HCT116 (cell line): Measurements from ENCODE around the gene LSS. TPM values are rescaled to one million over a fixed set of nuclear protein-coding genes. Genes with fewer than 3 reads are reported as not detected.

Experiments
- ATAC-seq: fragments of 200-7000 bp; cut with Tn5 transposase; 2 replicates; pipeline ENCODE4 v1.9.1; 2020; ENCODE audit warnings: mild to moderate bottlenecking, moderate library complexity
- BruUV-seq: library from RNA; stranded (reverse); fragments of 400-500 nt; replicated peaks from 2 replicates; lab custom pipeline; 2021; lab: Mats Ljungman, UMichigan
- CTCF ChIA-PET: fragments of 300-600 bp; sonication (Branson Sonifier 250); formaldehyde crosslinking; loops from one replicate; lab custom pipeline; 2021; ENCODE audit warnings: antibody characterized with exemption; lab: Charles Lee
- POLR2A ChIA-PET: fragments of 300-600, 350-600 bp; sonication (Branson Sonifier 250); formaldehyde crosslinking; loops from one replicate; lab custom pipeline; 2021; ENCODE audit warnings: antibody characterized with exemption; lab: Charles Lee
- RAD21 ChIA-PET, 2 experiments: fragments of 300-600 bp; sonication (Branson Sonifier 250); formaldehyde crosslinking; loops; one replicate each; lab custom pipeline; 2023; ENCODE audit warnings: low total read pairs in 2 of 2; ENCODE audit not compliant: uncharacterized antibody in 2 of 2, unreplicated experiment in 2 of 2, low non-redundant PET in 1 of 2; lab: Charles Lee
- DNase-seq: peaks from one replicate; pipeline ENCODE4 v3.0.0-alpha.2; 2010; ENCODE audit warnings: low read depth, low spot score
- H2AFZ ChIP-seq: fragments of 200-600 bp; shearing (Covaris generic), sonication (generic); 2 replicates; pipeline ENCODE4 v1.6.1; 2017; ENCODE audit warnings: low read depth, mixed run types, mixed read lengths, antibody characterized with exemption, low read length; ENCODE audit not compliant: poor library complexity, severe bottlenecking
- H3K27ac ChIP-seq: 2 replicates; pipeline ENCODE4 v1.5.1; 2012; ENCODE audit warnings: low read depth, low read length
- H3K27me3 ChIP-seq: fragments of 200-600 bp; sonication (generic); 2 replicates; pipeline ENCODE4 v1.6.1; 2016; ENCODE audit warnings: mixed run types, low read length, mixed read lengths; ENCODE audit not compliant: insufficient read depth
- H3K36me3 ChIP-seq, 2 experiments: fragments of 200-500 bp in 1 of 2; fragments of 200-600 bp in 1 of 2; sonication (Bioruptor generic) in 1 of 2; sonication (generic) in 1 of 2; 2 replicates each; pipeline versions ENCODE4 v1.5.1 to v1.6.1; 2014 to 2016; ENCODE audit warnings: low read length in 2 of 2, inconsistent platforms in 1 of 2, mixed read lengths in 1 of 2, mixed run types in 1 of 2; ENCODE audit not compliant: insufficient read depth in 2 of 2, control insufficient read depth in 1 of 2
- H3K4me1 ChIP-seq, 2 experiments: fragments of 200-600 bp in 1 of 2; sonication (generic) in 1 of 2; 2 replicates each; pipeline versions ENCODE4 v1.5.1 to v1.6.1; 2012 to 2017; ENCODE audit warnings: low read length in 2 of 2, inconsistent platforms in 1 of 2, mild to moderate bottlenecking in 1 of 2, mixed read lengths in 1 of 2, mixed run types in 1 of 2, moderate library complexity in 1 of 2; ENCODE audit not compliant: insufficient read depth in 2 of 2, control insufficient read depth in 1 of 2
- H3K4me2 ChIP-seq: fragments of 200-600 bp; sonication (generic); 2 replicates; pipeline ENCODE4 v1.6.1; 2017; ENCODE audit warnings: mixed run types, low read length, mixed read lengths
- H3K4me3 ChIP-seq, 2 experiments: fragments of 200-600 bp in 1 of 2; sonication (generic) in 1 of 2; replicated peaks in 1 of 2; 2 replicates each; pipeline ENCODE4 v1.5.1; 2011 to 2016; ENCODE audit warnings: low read length in 2 of 2, control low read depth in 1 of 2, low read depth in 1 of 2, mild to moderate bottlenecking in 1 of 2, mixed read lengths in 1 of 2, mixed run types in 1 of 2
- H3K79me2 ChIP-seq: fragments of 200-600 bp; sonication (generic); 2 replicates; pipeline ENCODE4 v1.6.1; 2017; ENCODE audit warnings: mild to moderate bottlenecking, mixed run types, low read length, moderate library complexity, mixed read lengths; ENCODE audit not compliant: insufficient read depth
- H3K9ac ChIP-seq: fragments of 200-600 bp; sonication (generic); 2 replicates; pipeline ENCODE4 v1.6.1; 2016; ENCODE audit warnings: low read length, mixed read lengths
- H3K9me2 ChIP-seq: fragments of 200-600 bp; sonication (generic), shearing (Covaris generic); 2 replicates; pipeline ENCODE4 v1.6.1; 2017; ENCODE audit warnings: mixed run types, mild to moderate bottlenecking, moderate library complexity; ENCODE audit not compliant: insufficient read depth
- H3K9me3 ChIP-seq, 2 experiments: fragments of 200-500 bp in 1 of 2; fragments of 200-600 bp in 1 of 2; sonication (Bioruptor generic) in 1 of 2; sonication (generic) in 1 of 2; 2 replicates each; pipeline ENCODE4 v1.6.1; 2014 to 2017; ENCODE audit warnings: low read length in 2 of 2, mixed read lengths in 2 of 2, inconsistent platforms in 1 of 2, low read depth in 1 of 2, mild to moderate bottlenecking in 1 of 2, mixed run types in 1 of 2, moderate library complexity in 1 of 2; ENCODE audit not compliant: control insufficient read depth in 1 of 2, insufficient read depth in 1 of 2
- H4K20me1 ChIP-seq: fragments of 200-600 bp; sonication (generic), shearing (Covaris generic); 2 replicates; pipeline ENCODE4 v1.6.1; 2017; ENCODE audit warnings: mixed run types, mild to moderate bottlenecking, moderate library complexity; ENCODE audit not compliant: insufficient read depth
- CEBPB ChIP-seq: IDR thresholded peaks from 2 replicates; pipeline ENCODE4 v1.6.1; 2012; ENCODE audit warnings: low read depth
- ELF1 ChIP-seq: IDR thresholded peaks from 2 replicates; pipeline ENCODE4 v1.6.1; 2012; ENCODE audit warnings: low read depth, borderline replicate concordance
- EZH2 ChIP-seq: fragments of 200-600 bp; sonication (generic); IDR thresholded peaks from 2 replicates; pipeline ENCODE4 v1.6.1; 2017; ENCODE audit warnings: antibody characterized with exemption, mixed run types
- EZH2phosphoT487 ChIP-seq: fragments of 200-600 bp; IDR thresholded peaks from 2 replicates; pipeline ENCODE4 v1.6.1; 2018; ENCODE audit warnings: antibody characterized with exemption, borderline replicate concordance
- FOSL1 ChIP-seq: IDR thresholded peaks from 2 replicates; pipeline ENCODE4 v1.6.1; 2012; ENCODE audit warnings: low read depth
- POLR2A ChIP-seq: IDR thresholded peaks from 2 replicates; pipeline ENCODE4 v1.7.0; 2011; ENCODE audit warnings: borderline replicate concordance; ENCODE audit not compliant: insufficient read depth, insufficient read length; ENCODE audit errors: extremely low read depth
- REST ChIP-seq: IDR thresholded peaks from 2 replicates; pipeline ENCODE4 v1.6.1; 2012; ENCODE audit warnings: low read depth
- SIN3A ChIP-seq: IDR thresholded peaks from 2 replicates; pipeline ENCODE4 v1.6.1; 2012; ENCODE audit warnings: low read depth
- SP1 ChIP-seq: IDR thresholded peaks from 2 replicates; pipeline ENCODE4 v1.6.1; 2012; ENCODE audit warnings: low read depth
- SRF ChIP-seq: IDR thresholded peaks from 2 replicates; pipeline ENCODE4 v1.6.1; 2012; ENCODE audit warnings: low read depth
- YY1 ChIP-seq: IDR thresholded peaks from 2 replicates; pipeline ENCODE4 v1.6.1; 2011; ENCODE audit warnings: low read length, low read depth, moderate library complexity, mild to moderate bottlenecking; ENCODE audit not compliant: insufficient replicate concordance; ENCODE audit errors: extremely low read depth
- intact Hi-C: fragments of 100-400 bp; cut with micrococcal nuclease; formaldehyde crosslinking; loops from 2 replicates; pipeline ENCODE4 v1.10.0; 2022
- total RNA-seq: library from RNA; stranded (reverse); gene quantifications from one replicate; pipeline ENCODE4 v1.2.1, GENCODE V29; 2021; ENCODE audit not compliant: unreplicated experiment
- TF ChIP-seq, protein P1 (sequence below), 3 experiments: fragments of 200-600 bp in 1 of 3; sonication (generic) in 1 of 3; IDR thresholded peaks in 2 of 3; conservative IDR thresholded peaks in 1 of 3; 2 replicates each; pipeline ENCODE4 v1.5.1; 2012 to 2017; ENCODE audit warnings: low read depth in 2 of 3, low read length in 2 of 3, antibody characterized with exemption in 1 of 3, borderline replicate concordance in 1 of 3, control low read depth in 1 of 3, mild to moderate bottlenecking in 1 of 3, mixed read lengths in 1 of 3, mixed run types in 1 of 3, moderate library complexity in 1 of 3; ENCODE audit not compliant: insufficient read depth in 1 of 3

The LSS gene
- total RNA-seq, 1 experiment from 2014 or later = 44.7 TPM

DNA sequence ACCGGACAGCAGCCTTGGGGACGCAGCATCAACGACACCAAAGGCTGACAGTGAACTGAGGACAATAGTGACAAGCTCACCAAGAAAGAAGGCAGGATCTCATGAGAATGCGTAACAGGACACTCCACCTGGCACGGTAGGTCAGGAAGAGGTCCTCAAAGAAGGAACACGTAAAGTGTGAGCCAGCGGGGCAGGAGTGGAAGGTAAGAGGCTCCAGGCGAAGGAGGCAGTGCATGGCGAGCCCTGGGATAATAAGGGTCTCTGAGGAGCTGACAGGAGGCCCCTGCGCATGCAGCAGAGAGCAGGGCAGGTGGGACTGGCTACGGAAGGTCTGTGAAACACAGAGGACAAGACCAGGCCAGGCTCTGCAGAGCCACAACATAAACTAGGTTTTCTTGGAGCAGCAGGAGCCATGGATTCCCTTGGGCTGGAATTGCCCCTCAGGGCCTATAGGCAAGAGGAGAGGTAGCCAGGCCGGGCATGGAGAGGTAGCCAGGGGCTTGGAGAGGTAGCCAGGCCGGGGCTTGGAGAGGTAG, 8.2 kb downstream of the LSS start:
- no peaks in the 10 kb centered on the region for H3K4me1 ChIP-seq
- no peaks in the 10 kb centered on the region for H3K79me2 ChIP-seq
- no peaks in the 10 kb centered on the region for H3K9me3 ChIP-seq
- no peaks in the 10 kb centered on the region for H3K27me3 ChIP-seq
- ChIA-PET CTCF (no interaction called here), POLR2A (no interaction called here), RAD21 (no interaction called here)
- no peak overlapping the region for H3K4me3 ChIP-seq
- ATAC-seq = no peak
- no peaks in the 10 kb centered on the region for H3K9me2 ChIP-seq
- no peak overlapping the region for H3K27ac ChIP-seq
- BruUV-seq = no TSS peak
- no peak for DNase-seq
- H4K20me1 ChIP-seq = no peaks in the 10 kb centered on the region
- TF ChIP-seq EZH2phosphoT487 = no peak
- TF ChIP-seq SRF = no peak
- TF ChIP-seq SP1 = no peak
- TF ChIP-seq YY1 = no peak
- no peak for TF ChIP-seq SIN3A
- TF ChIP-seq, protein P1, sequence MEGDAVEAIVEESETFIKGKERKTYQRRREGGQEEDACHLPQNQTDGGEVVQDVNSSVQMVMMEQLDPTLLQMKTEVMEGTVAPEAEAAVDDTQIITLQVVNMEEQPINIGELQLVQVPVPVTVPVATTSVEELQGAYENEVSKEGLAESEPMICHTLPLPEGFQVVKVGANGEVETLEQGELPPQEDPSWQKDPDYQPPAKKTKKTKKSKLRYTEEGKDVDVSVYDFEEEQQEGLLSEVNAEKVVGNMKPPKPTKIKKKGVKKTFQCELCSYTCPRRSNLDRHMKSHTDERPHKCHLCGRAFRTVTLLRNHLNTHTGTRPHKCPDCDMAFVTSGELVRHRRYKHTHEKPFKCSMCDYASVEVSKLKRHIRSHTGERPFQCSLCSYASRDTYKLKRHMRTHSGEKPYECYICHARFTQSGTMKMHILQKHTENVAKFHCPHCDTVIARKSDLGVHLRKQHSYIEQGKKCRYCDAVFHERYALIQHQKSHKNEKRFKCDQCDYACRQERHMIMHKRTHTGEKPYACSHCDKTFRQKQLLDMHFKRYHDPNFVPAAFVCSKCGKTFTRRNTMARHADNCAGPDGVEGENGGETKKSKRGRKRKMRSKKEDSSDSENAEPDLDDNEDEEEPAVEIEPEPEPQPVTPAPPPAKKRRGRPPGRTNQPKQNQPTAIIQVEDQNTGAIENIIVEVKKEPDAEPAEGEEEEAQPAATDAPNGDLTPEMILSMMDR (IDR thresholded peaks at IDR 0.05 in 2 of 3, conservative IDR thresholded peaks at IDR 0.05 in 1 of 3; ENCODE audit: borderline replicate concordance in 1 of 3, insufficient read depth in 1 of 3, low read depth in 2 of 3, low read length in 2 of 3) = no peak
- no peak for TF ChIP-seq EZH2
- H3K36me3 ChIP-seq = no peaks in the 10 kb centered on the region
- no peak overlapping the region for H2AFZ ChIP-seq
- no peak overlapping the region for H3K4me2 ChIP-seq
- intact Hi-C loops = no loop called here
- H3K9ac ChIP-seq = no peak overlapping the region

- no peak overlapping the region for H2AFZ ChIP-seq
- H3K9me3 ChIP-seq = no peaks in the 10 kb centered on the region
- no peaks in the 10 kb centered on the region for H3K36me3 ChIP-seq
- H3K9ac ChIP-seq = no peak overlapping the region
- no peak for ATAC-seq
- H3K27ac ChIP-seq = no peak overlapping the region
- intact Hi-C loops = no loop called here
- BruUV-seq = no TSS peak
- no peaks in the 10 kb centered on the region for H3K4me1 ChIP-seq
- CTCF ChIA-PET = no interaction called here
- H3K27me3 ChIP-seq = no peaks in the 10 kb centered on the region
- DNase-seq = no peak
- no peak overlapping the region for H3K4me2 ChIP-seq
- no peaks in the 10 kb centered on the region for H3K9me2 ChIP-seq
- RAD21 ChIA-PET = no interaction called here
- TF ChIP-seq EZH2 (no peak), FOSL1 (no peak), REST (no peak), SIN3A (no peak), SRF (no peak), POLR2A (no peak), CEBPB (no peak), ELF1 (no peak)
- H4K20me1 ChIP-seq = no peaks in the 10 kb centered on the region
- POLR2A ChIA-PET = no interaction called here
- H3K4me3 ChIP-seq = no peak overlapping the region
- H3K79me2 ChIP-seq = no peaks in the 10 kb centered on the region
Observed at GRCh38 chr21:46219591-46220239, 8.9 kb downstream of the LSS start.
